Suprapubic skin (tissue), 3 donors: ENCODE measurements around the gene ONECUT3.

Experiments used
- POLR2AphosphoS5 ChIP-seq, 3 donors: sonication (generic); formaldehyde crosslinking; IDR thresholded peaks; one replicate each; pipeline ENCODE4 v1.6.1; 2017; ENCODE audit warnings: antibody characterized with exemption in 3 of 3
- TF ChIP-seq, protein P1 (sequence below), 2 donors: fragments of 200-600 bp in 1 of 2; fragments of 450-650 bp in 1 of 2; sonication (generic) in 1 of 2; IDR thresholded peaks; one replicate each; pipeline ENCODE4 v1.5.1; 2016 to 2019; ENCODE audit warnings: antibody characterized with exemption in 2 of 2, mild to moderate bottlenecking in 1 of 2, moderate library complexity in 1 of 2

DNA sequence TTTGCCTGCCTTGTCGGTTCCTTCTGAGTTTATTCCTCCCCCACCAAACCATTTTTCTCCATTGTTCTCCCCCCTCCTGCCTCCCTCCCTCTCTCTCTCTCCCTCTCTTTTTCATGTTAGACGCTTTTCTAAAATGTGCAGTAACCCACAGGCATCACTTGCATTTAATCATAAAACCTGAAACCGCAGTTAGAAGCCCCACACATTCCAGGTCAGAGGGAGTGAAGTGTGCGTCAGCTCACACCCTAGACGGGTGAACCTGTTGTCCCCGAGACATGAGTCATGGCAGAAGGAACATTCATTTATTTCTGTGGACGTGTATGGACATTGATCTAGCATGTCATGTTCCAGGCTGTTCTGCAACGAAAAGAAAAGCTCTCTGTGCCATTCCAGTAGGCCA lies 19.9 kb downstream of the ONECUT3 start:
- TF ChIP-seq, protein P1, sequence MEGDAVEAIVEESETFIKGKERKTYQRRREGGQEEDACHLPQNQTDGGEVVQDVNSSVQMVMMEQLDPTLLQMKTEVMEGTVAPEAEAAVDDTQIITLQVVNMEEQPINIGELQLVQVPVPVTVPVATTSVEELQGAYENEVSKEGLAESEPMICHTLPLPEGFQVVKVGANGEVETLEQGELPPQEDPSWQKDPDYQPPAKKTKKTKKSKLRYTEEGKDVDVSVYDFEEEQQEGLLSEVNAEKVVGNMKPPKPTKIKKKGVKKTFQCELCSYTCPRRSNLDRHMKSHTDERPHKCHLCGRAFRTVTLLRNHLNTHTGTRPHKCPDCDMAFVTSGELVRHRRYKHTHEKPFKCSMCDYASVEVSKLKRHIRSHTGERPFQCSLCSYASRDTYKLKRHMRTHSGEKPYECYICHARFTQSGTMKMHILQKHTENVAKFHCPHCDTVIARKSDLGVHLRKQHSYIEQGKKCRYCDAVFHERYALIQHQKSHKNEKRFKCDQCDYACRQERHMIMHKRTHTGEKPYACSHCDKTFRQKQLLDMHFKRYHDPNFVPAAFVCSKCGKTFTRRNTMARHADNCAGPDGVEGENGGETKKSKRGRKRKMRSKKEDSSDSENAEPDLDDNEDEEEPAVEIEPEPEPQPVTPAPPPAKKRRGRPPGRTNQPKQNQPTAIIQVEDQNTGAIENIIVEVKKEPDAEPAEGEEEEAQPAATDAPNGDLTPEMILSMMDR (IDR thresholded peaks at IDR 0.05), result no peak
- TF ChIP-seq POLR2AphosphoS5 (IDR thresholded peaks at IDR 0.05), result no peak
